ENCODE measurements around the gene LDLRAD1. TPM values are rescaled to one million over a fixed set of nuclear protein-coding genes. Genes with fewer than 3 reads are reported as not detected.

LDLRAD1 gene
- total and polyA plus RNA-seq, 2 experiments from 2014 or later = not detected

- no peak overlapping the region for H2AFZ ChIP-seq
- no peak for DNase-seq (ENCODE audit: low spot score)
- H3K4me2 ChIP-seq = no peak overlapping the region
- no peak overlapping the region for H3K27ac ChIP-seq (ENCODE audit: low read depth)
- no peak overlapping the region for H3K4me3 ChIP-seq
- H3K36me3 ChIP-seq (ENCODE audit: insufficient read depth) = peaks cover 15% of the 10 kb centered on the region
- H3K4me1 Mint-ChIP-seq = no peaks in the 10 kb centered on the region
- H3K27me3 Mint-ChIP-seq (ENCODE audit: insufficient read depth, low read depth, poor library complexity) = no peaks in the 10 kb centered on the region
- H3K27me3 ChIP-seq (ENCODE audit: insufficient read depth) = no peaks in the 10 kb centered on the region
- H3K9me2 ChIP-seq (ENCODE audit: insufficient read depth) = no peaks in the 10 kb centered on the region
- no peak for ATAC-seq
- H3K79me2 ChIP-seq (replicated peaks; ENCODE audit: insufficient read depth) = no peaks in the 10 kb centered on the region
- H4K20me1 ChIP-seq (replicated peaks; ENCODE audit: insufficient read depth) = no peaks in the 10 kb centered on the region
- H3F3A ChIP-seq (replicated peaks; ENCODE audit: low read depth) = no peaks in the 10 kb centered on the region
- H3K4me1 ChIP-seq (ENCODE audit: insufficient read depth) = no peaks in the 10 kb centered on the region
- no peak overlapping the region for H3K27ac Mint-ChIP-seq
- H3K36me3 Mint-ChIP-seq (ENCODE audit: low read depth) = peaks cover 34% of the 10 kb centered on the region
- TF ChIP-seq ETS1 (IDR thresholded peaks at IDR 0.05) (no peak), ZNF462 (CRISPR knock-in tag; IDR thresholded peaks at IDR 0.05) (no peak), NANOG (IDR thresholded peaks at IDR 0.05; ENCODE audit: borderline replicate concordance) (no peak), ZNF331 (CRISPR knock-in tag; IDR thresholded peaks at IDR 0.05; ENCODE audit: low read depth) (no peak), STAT1 (IDR thresholded peaks at IDR 0.05; ENCODE audit: unreplicated experiment) (no peak), JUNB (IDR thresholded peaks at IDR 0.05; ENCODE audit: unreplicated experiment) (no peak), CREB1 (CRISPR knock-in tag; IDR thresholded peaks at IDR 0.05; ENCODE audit: low read depth) (no peak), EZH2phosphoT487 (IDR thresholded peaks at IDR 0.05; ENCODE audit: unreplicated experiment) (no peak), EZH2 (IDR thresholded peaks at IDR 0.05; ENCODE audit: low read depth, unreplicated experiment) (no peak), POLR2AphosphoS5 (IDR thresholded peaks at IDR 0.05; ENCODE audit: low read depth) (no peak), ZNF114 (CRISPR knock-in tag; IDR thresholded peaks at IDR 0.05) (no peak), REST (IDR thresholded peaks at IDR 0.05; ENCODE audit: unreplicated experiment) (no peak), CTCF (conservative IDR thresholded peaks at IDR 0.05; ENCODE audit: low read depth in 2 of 2) (no peak)
- no peak overlapping the region for H3K4me3 Mint-ChIP-seq
- H3K9me3 Mint-ChIP-seq = no peaks in the 10 kb centered on the region
Observed at GRCh38 chr1:54037476-54037875, 19.5 kb upstream of the LDLRAD1 start.
